GM19043 (cell line): Measurements from ENCODE around the gene MICAL2.

Experiments
- ATAC-seq: cut with Tn5 transposase; IDR thresholded peaks from one replicate; pipeline ENCODE4 v1.9.1; 2021; ENCODE audit warnings: low read depth; ENCODE audit not compliant: unreplicated experiment

The MICAL2 gene, protein sequence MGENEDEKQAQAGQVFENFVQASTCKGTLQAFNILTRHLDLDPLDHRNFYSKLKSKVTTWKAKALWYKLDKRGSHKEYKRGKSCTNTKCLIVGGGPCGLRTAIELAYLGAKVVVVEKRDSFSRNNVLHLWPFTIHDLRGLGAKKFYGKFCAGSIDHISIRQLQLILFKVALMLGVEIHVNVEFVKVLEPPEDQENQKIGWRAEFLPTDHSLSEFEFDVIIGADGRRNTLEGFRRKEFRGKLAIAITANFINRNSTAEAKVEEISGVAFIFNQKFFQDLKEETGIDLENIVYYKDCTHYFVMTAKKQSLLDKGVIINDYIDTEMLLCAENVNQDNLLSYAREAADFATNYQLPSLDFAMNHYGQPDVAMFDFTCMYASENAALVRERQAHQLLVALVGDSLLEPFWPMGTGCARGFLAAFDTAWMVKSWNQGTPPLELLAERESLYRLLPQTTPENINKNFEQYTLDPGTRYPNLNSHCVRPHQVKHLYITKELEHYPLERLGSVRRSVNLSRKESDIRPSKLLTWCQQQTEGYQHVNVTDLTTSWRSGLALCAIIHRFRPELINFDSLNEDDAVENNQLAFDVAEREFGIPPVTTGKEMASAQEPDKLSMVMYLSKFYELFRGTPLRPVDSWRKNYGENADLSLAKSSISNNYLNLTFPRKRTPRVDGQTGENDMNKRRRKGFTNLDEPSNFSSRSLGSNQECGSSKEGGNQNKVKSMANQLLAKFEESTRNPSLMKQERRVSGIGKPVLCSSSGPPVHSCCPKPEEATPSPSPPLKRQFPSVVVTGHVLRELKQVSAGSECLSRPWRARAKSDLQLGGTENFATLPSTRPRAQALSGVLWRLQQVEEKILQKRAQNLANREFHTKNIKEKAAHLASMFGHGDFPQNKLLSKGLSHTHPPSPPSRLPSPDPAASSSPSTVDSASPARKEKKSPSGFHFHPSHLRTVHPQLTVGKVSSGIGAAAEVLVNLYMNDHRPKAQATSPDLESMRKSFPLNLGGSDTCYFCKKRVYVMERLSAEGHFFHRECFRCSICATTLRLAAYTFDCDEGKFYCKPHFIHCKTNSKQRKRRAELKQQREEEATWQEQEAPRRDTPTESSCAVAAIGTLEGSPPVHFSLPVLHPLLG

DNA sequence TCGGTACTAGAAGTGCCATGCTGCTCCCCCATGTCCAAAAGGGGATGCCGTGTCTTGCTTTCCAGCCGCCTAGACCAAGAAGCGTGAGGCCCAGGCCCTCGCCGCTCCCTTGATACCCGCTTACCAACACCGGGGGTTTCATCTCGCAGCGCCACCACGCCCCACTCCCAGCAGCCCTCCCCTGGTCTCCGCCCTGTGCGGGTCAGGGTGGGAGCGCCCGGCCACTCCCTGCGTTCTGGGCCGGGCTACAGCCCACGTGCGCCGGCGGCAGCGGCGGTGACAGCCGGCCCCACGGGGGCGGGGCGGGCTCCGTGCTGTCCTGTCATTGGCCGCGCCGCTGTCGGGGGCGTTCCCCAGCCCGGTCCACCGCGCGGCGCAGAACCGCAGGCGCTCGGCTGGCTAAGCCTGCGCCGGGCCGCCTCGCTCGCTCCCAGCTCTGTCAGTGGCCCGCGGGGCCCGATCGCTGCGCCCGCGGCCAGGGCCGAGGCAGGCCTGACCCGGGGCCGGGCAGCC is at the start of gene MICAL2:
TSS of gene MICAL2 (plus strand) at position 390 of the 513 bp plus-strand sequence. CDS start 51,566 bp downstream, outside the sequence.
- ATAC-seq: peak; percentile 98

DNA sequence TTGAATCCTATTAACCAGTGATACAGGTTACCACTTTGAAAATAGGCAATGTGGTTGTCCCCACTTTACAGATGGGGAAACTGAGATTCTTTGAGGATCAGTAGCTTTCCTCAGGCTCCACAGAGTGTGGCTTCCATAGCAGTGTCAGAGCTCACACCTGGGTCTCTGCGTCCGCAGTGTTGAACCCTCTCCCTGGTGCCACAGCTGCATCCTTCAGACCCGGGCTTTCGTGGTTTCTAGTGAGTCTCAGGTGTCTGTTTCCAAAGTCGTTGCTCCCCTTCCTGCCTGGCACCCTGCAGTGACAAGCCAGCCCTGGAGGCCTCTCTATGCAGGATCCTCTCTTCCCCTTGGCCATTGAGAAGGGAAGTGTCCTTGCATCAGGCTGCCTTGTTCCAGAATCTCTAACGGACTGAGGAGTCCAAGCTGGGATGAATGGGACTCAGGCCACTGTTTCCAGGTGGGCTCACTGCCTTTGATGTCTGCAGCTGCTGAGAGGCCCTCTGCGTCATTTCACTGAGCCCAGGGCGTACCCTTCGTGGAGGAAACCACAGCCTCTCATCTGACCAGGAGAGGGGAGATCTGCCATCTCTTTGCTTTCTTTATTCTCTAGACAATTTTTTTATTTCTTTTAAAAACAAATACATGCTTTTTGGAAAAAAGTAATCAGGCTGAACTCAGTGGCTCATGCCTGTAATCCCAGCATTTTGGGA is 48.4 kb upstream of the MICAL2 start:
- no peak for ATAC-seq

- ATAC-seq: no peak
Measured at GRCh38 chr11:12063251-12063650, 47.1 kb upstream of the MICAL2 start.

DNA sequence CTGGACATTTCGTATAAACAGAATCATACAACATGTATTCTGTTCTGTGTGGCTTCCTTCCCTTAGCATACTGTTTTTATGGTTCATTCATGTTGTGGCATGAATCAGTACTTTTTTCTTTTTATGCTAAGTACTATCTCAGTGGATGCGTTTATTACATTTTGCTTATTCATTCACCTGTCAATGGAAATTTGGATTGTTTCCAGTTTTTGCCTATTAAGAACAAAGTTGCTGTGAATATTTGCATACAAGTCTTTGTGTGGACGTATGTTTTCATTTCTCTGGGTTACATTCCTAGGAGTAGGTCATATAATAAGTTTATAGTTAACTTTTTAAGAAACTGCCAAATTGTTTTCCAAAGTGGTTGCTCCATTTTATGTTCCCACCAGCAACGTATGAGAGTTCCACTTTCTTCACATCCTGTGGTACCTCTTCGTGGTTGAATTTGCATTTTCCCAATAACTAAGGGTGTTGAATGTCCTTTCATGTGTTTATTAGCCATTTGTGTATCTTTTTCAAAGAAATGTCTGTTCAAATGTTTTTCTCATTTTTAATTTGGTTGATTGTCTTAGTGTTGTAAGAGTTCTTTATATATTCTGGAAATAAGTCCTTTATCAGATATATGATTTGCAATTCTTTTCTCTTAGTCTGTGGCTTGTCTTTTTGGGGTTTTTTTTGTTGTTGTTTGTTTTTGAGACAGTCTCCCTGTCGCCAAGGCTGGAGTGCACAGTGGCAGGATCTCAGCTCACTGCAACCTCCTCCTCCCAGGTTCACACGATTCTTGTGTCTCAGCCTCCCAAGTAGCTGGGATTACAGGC is 46.0 kb upstream of the MICAL2 start:
- ATAC-seq: no peak

DNA sequence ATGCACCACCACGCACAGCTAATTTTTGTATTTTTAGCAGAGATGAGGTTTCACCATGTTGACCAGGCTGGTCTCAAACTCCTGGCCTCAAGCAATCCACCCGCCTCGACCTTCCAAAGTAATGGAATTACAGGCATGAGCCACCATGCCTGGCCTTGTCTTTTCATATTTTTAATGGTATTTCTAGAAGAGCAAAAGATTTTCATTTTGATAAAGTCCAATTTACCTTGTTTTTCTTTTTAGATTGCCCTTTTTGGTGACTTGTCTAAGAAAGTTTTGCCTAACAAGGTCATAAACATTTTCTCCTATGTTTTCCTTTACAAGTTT is 45.5 kb upstream of the MICAL2 start:
- ATAC-seq: no peak

DNA sequence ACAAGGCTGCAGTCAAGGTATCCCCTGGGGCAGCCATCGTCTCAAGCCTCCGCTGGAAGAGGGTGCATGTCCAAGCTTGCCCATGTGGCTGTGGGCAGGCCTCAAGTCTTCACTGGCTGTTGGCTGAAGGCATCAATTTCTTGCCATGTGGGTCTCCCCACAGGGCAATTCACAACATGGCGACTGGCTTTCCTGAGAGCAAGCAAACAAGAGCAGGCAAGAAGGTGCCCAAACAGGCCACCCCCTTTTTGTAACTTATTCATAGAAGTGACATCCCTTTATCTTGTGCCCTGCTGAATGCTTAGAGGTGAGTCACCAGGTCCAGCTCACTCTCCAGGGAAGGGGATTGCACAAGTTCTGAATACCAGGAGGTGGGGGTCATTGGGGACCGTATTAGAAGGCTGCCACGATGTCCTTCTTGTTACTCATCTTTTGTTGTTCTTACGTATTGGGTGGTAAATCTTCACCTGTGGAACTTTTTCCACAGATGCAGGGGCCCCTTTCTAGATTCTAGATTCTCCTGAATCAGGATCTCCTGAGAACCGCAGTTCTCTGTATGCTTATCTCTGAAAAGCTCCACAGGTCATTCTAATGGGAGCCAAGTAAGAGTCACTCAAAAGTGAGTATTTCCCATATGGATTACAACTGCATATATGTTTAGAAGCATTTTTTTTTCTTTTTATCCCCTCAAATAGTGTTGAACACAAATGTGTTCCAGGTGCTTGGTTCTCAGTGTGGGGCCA is 44.2 kb upstream of the MICAL2 start:
- ATAC-seq: no peak

GRCh38 chr11:12066799-12067508 is 43.4 kb upstream of the MICAL2 start:
- ATAC-seq: no peak

DNA sequence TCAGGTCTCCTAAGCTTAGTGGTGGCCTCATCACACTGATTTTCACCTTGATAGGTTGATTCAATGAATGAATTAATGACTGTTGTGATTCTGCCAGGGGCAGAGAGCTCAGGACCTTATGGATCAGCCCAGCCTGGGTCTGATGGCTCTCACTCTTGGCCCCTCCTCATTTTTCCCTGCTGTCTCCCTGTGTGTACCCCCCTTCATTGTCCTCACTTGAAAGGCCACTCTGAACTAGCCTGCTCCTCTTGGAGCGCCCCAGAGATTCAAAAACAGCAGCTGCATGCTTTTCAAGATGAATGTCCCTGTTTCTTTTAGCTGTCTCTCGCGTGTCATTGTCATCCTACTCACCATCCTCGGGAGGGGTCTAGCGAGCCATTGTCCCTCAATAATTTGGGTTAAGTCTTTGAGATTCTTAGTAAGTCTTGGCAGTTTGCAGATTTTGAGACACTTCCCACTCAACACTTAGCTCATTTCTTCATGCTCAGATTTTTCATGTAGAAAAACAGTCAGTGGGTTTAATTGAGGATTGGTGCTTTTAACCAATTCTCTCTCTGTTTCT is 42.5 kb upstream of the MICAL2 start:
- ATAC-seq: no peak

- ATAC-seq: no peak
Measured at GRCh38 chr11:12069066-12069676, 41.2 kb upstream of the MICAL2 start.

- no peak for ATAC-seq
Measured at GRCh38 chr11:12070446-12071267, 39.7 kb upstream of the MICAL2 start.

DNA sequence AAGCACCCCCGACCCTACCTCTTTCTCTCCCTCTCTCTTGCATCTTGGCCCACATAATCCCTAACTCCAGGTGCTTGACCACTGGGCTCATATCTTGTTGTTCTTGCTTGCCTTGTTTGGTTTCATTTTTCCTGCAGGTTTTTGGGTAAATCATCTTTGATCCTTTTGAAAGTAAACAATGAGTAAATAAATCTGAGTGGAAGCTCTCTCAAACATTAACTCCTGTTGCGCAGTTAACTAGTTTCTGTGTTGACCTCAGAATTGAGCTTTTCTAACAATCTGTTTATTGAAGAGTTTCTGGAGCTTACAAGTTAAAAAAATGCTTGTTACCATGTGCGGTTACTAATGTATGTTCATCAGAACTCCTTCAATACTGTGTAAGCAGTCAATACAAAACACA is 38.8 kb upstream of the MICAL2 start:
- ATAC-seq: no peak

- ATAC-seq: no peak
Measured at GRCh38 chr11:12073436-12073835, 37.0 kb upstream of the MICAL2 start.

- ATAC-seq: no peak
Measured at GRCh38 chr11:12073886-12074285, 36.5 kb upstream of the MICAL2 start.

DNA sequence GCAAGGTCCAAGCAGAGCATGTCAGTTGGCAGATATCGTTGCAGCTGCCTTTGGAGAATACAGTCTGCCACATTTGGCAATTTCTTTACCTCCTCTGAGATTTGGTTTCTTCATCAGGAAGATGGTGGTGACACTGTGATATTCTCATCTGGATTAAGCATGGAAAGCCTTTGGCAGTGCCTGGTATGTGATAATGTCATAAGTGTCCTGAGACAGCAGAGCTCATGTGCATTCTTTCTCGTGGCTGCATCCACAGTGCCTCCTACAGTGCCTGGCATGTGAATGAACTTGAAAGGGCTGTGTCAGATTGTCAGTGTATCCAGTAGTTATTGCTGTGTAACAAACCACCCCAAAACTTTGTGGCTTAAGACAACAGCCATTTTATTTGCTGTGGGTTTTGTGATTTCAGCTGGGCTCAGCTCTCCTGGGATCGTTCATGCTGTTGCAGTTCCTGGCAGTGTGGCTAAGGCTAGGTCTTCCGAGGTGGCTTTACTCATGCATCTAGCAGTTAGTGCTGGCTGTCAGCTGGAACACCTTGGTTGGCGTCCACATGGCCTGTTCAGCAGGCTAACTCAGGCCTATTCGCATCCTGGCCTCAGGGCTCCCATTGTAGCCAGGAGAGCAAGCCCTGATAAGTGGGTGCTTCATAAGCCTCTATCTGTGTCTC is 35.7 kb upstream of the MICAL2 start:
- ATAC-seq: no peak

- no peak for ATAC-seq
Measured at GRCh38 chr11:12075291-12075690, 35.1 kb upstream of the MICAL2 start.
